HepG2 (cell line): ENCODE results near the gene ASCL2. TPM values are rescaled to one million over a fixed set of nuclear protein-coding genes. Genes with fewer than 3 reads are reported as not detected.

Source experiments
- AKAP8 ChIP-seq: sonication (generic); formaldehyde crosslinking; IDR thresholded peaks from 2 replicates; pipeline ENCODE4 v1.5.1; 2020; ENCODE audit warnings: mild to moderate bottlenecking, missing genetic modification reagents
- FOXP4 ChIP-seq: sonication (generic); formaldehyde crosslinking; IDR thresholded peaks from 2 replicates; pipeline ENCODE4 v1.4.0; 2020; ENCODE audit warnings: missing genetic modification reagents
- GABPB1 ChIP-seq: IDR thresholded peaks from 2 replicates; pipeline ENCODE4 v1.6.1; 2016; ENCODE audit warnings: mild to moderate bottlenecking, missing genetic modification reagents, moderate library complexity, missing compliant biosample characterization
- HNRNPH1 ChIP-seq: fragments of 200-400 bp; formaldehyde crosslinking; optimal IDR thresholded peaks from 2 replicates; pipeline ENCODE3; 2017; ENCODE audit warnings: mild to moderate bottlenecking, low read depth, low read length
- KDM2A ChIP-seq: sonication (generic); formaldehyde crosslinking; IDR thresholded peaks from 2 replicates; pipeline ENCODE4 v1.4.0; 2020; ENCODE audit warnings: low read depth, missing genetic modification reagents, borderline replicate concordance
- NR2C2 ChIP-seq: sonication (generic); formaldehyde crosslinking; IDR thresholded peaks from 2 replicates; pipeline ENCODE4 v1.4.0; 2020; ENCODE audit warnings: missing genetic modification reagents, mild to moderate bottlenecking, moderate library complexity, borderline replicate concordance
- POLR2AphosphoS2 ChIP-seq: IDR thresholded peaks from 2 replicates; pipeline ENCODE4 v1.6.1; 2011; ENCODE audit warnings: low read depth, low read length, improper control_type of control experiment
- PRDM10 ChIP-seq: sonication (generic); formaldehyde crosslinking; IDR thresholded peaks from 2 replicates; pipeline ENCODE4 v1.4.0; 2020; ENCODE audit warnings: low read depth, missing genetic modification reagents
- RBM22 ChIP-seq: fragments of 200-400 bp; formaldehyde crosslinking; optimal IDR thresholded peaks from 2 replicates; pipeline ENCODE3; 2017; ENCODE audit warnings: mild to moderate bottlenecking, low read length, moderate library complexity
- SIX1 ChIP-seq: sonication (generic); formaldehyde crosslinking; IDR thresholded peaks from 2 replicates; pipeline ENCODE4 v1.4.0; 2020; ENCODE audit warnings: missing genetic modification reagents, borderline replicate concordance
- SRSF1 ChIP-seq: fragments of 200-400 bp; formaldehyde crosslinking; optimal IDR thresholded peaks from 2 replicates; pipeline ENCODE3; 2017; ENCODE audit warnings: mild to moderate bottlenecking, low read depth, low read length, moderate library complexity
- ZBTB49 ChIP-seq: sonication (generic); formaldehyde crosslinking; IDR thresholded peaks from 2 replicates; pipeline ENCODE4 v1.4.0; 2020; ENCODE audit warnings: missing genetic modification reagents, borderline replicate concordance
- ZFP36 ChIP-seq: fragments of 150-350 bp; IDR thresholded peaks from 2 replicates; pipeline ENCODE4 v1.6.1; 2018; ENCODE audit warnings: borderline replicate concordance, low read length, low read depth; ENCODE audit not compliant: partially characterized antibody
- ZNF263 ChIP-seq: sonication (generic); formaldehyde crosslinking; IDR thresholded peaks from 2 replicates; pipeline ENCODE4 v1.4.0; 2020; ENCODE audit warnings: missing genetic modification reagents
- ZNF281 ChIP-seq: sonication (generic); formaldehyde crosslinking; IDR thresholded peaks from 2 replicates; pipeline ENCODE4 v1.4.0; 2020; ENCODE audit warnings: missing genetic modification reagents, borderline replicate concordance
- ZNF296 ChIP-seq: sonication (generic); formaldehyde crosslinking; conservative IDR thresholded peaks from 2 replicates; pipeline ENCODE4 v1.5.0; 2020; ENCODE audit warnings: mild to moderate bottlenecking, missing genetic modification reagents
- ZSCAN31 ChIP-seq: sonication (generic); formaldehyde crosslinking; IDR thresholded peaks from 2 replicates; pipeline ENCODE4 v1.5.0; 2020; ENCODE audit warnings: low read depth, mild to moderate bottlenecking, missing genetic modification reagents
- polyA plus RNA-seq, 8 experiments: library from polyadenylated mRNA; depleted of rRNA in 3 of 8; stranded (reverse) in 7 of 8; unstranded in 1 of 8; fragments of >200 nt; fragmentation: Illumina TruSeq in 4 of 8; extraction: Trizol in 4 of 8; gene quantifications; 2 replicates each; pipeline versions ENCODE4 v1.2.1 to v1.2.3, GENCODE V29; 2011 to 2016; ENCODE audit warnings: low read depth in 4 of 8, missing spikeins in 1 of 8, mixed read lengths in 1 of 8; ENCODE audit not compliant: insufficient read depth in 1 of 8
- total RNA-seq, 5 experiments: library from RNA; depleted of rRNA; stranded (reverse); fragments of >200 nt; fragmentation: Illumina TruSeq; extraction: Trizol; gene quantifications; 2 replicates each; pipeline ENCODE4 v1.2.3, GENCODE V29; 2016; ENCODE audit warnings: low read depth in 1 of 5

ASCL2 gene
- total and polyA plus RNA-seq, 2 of the 13 experiments (the other 11 are each of a cell fraction or from before 2014, with no cell fraction given), result 0.07 TPM; not detected in 1

- TF ChIP-seq ZBTB49, result no peak
- TF ChIP-seq ZNF263, result no peak
- no peak for TF ChIP-seq ZSCAN31 (CRISPR knock-in tag)
- peak; percentile 81 for TF ChIP-seq FOXP4 (CRISPR knock-in tag)
- no peak; the same call in 1 of the 2 replicates for TF ChIP-seq PRDM10 (CRISPR knock-in tag)
- TF ChIP-seq KDM2A (CRISPR knock-in tag), result peak; percentile 68
- no peak for TF ChIP-seq ZNF296 (CRISPR knock-in tag)
- no peak for TF ChIP-seq RBM22
- TF ChIP-seq SIX1 (CRISPR knock-in tag), result no peak
- TF ChIP-seq AKAP8 (CRISPR knock-in tag), result peak; percentile 41; the same call in 1 of the 2 replicates
- no peak for TF ChIP-seq ZFP36
- peak; percentile 74 for TF ChIP-seq GABPB1
- peak; percentile 59 for TF ChIP-seq SRSF1
- no peak for TF ChIP-seq POLR2AphosphoS2
- no peak for TF ChIP-seq HNRNPH1
- TF ChIP-seq ZNF281, result no peak
- no peak for TF ChIP-seq NR2C2
These were observed 1.4 kb downstream of the ASCL2 start (continued) for GRCh38 chr11:2268729-2269600.
